HG02943 (cell line): ENCODE results near the gene FBXW10B.
"Not testable (repeated sequence)": the region's sequence is repeated elsewhere in the genome, so short reads cannot be mapped to it uniquely, and the experiment has no call there.

Experiments used
- ATAC-seq: cut with Tn5 transposase; IDR thresholded peaks from one replicate; pipeline ENCODE4 v1.9.1; 2021; ENCODE audit warnings: mild to moderate bottlenecking, low read depth, moderate library complexity; ENCODE audit not compliant: unreplicated experiment

FBXW10B gene

GRCh38 chr17:15619331-15620058 lies at the start of gene FBXW10B:
TSS of gene FBXW10B (minus strand) at chr17:15619704. CDS start at chr17:15619512, 192 bp downstream.
- ATAC-seq: not testable (repeated sequence)

- no peak for ATAC-seq
Measured at GRCh38 chr17:15663691-15664090, 44.2 kb upstream of the FBXW10B start.

DNA sequence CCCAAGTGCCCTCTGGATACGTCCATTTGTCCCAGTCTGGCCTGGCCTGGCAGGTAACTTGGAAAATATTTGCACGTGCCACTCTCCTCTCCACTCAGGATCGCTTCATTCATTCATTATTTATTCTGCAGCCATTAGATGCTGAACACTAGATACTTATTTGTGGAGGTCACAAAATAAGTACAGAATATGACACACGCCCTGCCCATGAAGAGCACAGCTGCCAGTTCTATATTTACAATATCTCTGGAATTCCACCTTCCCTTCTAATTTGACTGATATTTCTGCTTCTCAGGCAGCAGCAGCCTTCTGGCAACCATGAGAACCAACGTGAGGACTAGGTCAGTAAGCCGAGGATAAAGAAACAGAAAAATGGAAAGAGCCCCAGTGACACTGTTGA lies 43.7 kb upstream of the FBXW10B start:
- no peak for ATAC-seq

DNA sequence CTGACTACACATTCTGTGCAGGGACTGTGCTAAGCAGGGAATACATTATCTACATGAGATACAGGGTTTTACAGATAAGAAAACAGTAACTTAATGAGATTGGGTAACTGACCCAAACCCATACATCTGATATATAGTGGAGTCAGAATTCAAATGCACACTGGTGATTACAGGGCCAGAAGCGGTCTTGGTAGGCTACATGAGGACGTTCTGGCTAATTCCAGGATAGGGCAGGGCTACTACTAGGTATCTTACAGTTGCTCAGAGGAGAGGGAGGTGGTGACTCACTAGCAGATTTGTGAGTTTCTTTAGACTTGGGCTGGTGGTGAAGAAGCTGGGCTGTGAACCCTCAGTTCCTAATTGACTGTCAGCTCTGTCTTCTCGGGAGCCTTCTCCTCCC lies 43.2 kb upstream of the FBXW10B start:
- no peak for ATAC-seq

- ATAC-seq: no peak
Measured at GRCh38 chr17:15660077-15660476, 40.6 kb upstream of the FBXW10B start.

- no peak for ATAC-seq
Measured at GRCh38 chr17:15659663-15660062, 40.2 kb upstream of the FBXW10B start.

DNA sequence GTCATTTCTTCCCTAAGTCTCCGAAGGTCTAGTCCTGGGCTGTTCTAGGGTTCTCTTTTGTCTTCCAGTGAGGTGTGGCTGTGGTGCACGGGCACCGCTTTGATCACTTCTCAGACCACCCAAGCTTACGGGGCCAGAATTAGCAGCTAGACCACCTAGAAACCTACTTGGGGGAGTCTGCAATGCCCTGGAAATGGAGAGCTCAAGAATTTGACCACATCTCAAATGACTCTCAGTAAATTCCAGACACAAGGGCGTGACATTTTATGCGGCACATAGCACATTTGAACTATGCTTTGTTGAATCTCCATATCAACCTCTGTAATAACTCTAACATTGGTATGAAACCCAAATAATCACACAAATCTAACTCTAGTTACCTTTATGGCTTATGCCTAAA lies 39.7 kb upstream of the FBXW10B start:
- no peak for ATAC-seq

- no peak for ATAC-seq
Measured at GRCh38 chr17:15658296-15658695, 38.8 kb upstream of the FBXW10B start.

GRCh38 chr17:15657868-15658267 lies 38.4 kb upstream of the FBXW10B start:
- no peak for ATAC-seq

GRCh38 chr17:15654886-15655561 lies 35.5 kb upstream of the FBXW10B start:
- no peak for ATAC-seq

DNA sequence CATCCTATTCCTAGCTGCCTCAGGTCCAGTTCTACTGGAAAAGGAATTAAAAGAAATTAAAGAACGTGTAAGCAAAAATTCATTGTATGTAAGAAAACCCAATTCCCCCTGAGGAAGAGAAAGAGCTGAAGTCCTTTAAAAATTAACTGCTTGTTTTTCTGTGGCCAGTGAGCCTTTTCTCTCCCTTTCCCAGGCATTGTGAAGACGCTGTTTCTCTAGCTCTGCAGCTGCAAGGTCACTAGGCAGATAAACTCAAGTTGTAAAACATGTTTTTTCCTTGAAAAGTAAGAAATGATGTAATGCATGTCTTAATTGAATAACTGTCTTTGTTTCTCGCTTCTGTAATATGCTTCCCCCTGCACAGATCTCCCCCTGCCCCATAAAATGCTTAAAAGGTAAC lies 34.9 kb upstream of the FBXW10B start:
- ATAC-seq: not testable (repeated sequence)

- no peak for ATAC-seq
Measured at GRCh38 chr17:15652960-15653359, 33.5 kb upstream of the FBXW10B start.

GRCh38 chr17:15651583-15652110 lies 32.1 kb upstream of the FBXW10B start:
- no peak for ATAC-seq

DNA sequence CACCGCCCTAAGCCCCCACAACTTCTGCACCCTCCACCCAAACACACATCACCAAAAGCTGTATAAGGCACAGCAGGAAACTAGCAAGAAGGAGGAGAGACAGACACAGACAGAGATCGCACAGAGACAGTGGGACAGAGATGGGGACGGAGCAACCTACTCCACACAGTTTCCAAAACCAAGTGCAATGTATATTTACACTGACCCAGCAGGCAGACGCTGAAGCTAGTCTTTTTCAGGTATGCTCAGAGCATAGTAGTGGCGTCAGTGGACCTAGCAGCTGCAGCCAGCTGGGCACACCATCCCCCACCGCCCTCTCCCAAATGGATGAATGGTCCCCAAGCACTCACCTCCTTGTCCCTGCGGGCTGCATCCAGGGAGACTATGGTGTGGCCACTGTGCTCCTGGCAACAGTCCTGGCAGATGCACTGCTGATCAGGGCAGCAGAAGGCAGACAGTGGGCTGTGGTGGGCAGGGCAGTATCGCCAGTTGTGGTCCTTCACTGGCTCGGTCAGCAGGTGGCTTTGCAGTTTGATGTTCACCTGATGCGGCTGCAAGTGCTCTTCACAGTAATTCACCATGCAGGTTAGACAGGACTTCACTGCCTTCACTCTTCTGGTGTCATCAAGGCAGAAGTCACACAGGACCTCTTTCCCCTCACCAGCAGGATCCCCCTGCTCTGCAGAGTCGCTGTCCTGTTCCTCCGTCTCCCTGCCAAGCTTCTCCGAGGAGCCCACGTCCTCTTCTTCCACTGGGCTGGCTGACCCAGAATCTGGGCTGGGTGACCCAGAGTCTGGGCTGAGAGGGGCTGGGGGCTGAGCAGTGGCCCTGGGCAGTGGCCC lies 31.5 kb upstream of the FBXW10B start:
- no peak for ATAC-seq

DNA sequence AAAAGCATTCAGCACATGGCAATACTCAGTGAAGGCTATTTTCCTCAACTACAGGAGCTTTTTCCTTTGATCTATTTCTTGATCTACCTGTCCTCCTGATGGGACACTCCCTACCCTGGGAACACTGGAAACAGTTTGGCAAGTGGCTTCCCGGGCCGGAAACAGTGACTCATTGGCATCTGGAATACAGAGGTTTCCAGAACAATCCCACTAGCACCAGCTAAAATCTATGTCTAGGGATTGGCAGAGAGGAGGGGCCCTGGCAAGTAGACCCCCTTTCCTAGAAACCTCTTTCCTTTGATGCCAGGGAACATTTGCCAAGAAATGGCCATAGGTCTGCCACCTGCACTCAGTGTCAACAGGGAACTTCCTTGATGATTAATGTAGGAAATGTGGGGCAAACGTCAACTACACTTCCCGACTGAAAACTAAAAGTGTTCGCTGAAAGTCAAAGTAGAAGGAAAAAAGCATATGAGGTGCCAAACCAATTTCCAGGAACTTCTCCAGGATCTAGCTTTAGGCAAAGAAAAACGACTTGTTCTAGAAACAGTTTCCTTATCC lies 30.4 kb upstream of the FBXW10B start:
- ATAC-seq: no peak

DNA sequence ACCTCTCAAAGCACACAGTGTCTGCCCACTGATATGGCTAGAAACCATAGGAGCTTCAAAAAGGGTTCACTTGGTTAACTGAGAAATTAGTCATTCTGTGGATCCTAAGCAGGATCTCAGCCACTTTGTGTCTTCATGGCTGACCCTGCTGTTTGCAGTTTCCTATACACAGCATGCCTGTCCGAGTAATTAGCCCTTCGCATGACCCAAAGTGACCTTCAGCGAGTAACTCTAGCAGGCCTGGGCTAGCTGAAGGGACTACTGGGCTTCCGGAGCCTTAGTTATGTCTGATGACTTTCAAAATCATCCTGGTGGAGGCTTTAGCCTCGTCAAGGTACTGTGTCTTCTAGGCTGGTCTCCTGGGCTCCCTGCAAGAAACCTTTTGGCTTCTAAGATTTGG lies 28.9 kb upstream of the FBXW10B start:
- no peak for ATAC-seq

- ATAC-seq: not testable (repeated sequence)
Measured at GRCh38 chr17:15645942-15646312, 26.4 kb upstream of the FBXW10B start.

DNA sequence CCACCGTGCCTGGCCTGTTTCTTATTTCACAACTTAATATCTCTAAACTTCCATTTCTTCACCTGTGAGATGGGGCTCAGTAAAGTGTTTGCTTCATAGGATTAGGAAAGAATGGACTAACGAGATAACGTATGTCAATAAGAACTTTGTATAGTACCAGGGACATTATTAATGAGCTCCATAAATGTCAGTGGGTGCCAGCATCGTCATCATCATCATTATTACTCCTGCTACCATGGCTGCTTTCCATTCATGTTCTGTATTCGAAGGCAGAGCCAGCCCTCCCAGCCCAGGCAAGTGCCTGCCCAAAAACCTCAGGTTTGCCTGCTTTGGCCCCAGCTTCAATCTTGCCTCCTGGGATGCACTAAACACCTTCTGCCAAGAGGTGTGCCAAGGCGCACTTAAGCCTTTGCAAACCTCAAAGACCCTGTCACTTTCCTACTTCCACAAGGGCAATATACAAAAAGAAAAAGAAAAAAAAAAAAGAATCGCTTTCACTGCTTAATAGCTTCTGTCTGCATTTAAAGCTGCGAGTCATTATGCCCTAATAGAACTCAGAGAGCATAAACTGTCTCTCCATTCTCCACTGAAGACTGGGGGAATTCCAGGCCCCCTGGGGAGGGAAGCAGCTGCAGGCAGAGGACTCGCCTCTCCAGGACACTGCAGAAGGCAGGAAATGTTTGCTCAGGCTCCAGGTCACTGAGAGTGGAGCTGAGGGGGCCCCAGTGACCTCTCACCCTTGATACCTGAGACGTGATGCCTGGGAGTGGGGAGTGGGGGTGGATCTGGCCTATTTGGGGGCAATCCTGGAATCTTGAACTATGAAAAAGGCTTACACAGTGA lies 25.8 kb upstream of the FBXW10B start:
- not testable (repeated sequence) for ATAC-seq

DNA sequence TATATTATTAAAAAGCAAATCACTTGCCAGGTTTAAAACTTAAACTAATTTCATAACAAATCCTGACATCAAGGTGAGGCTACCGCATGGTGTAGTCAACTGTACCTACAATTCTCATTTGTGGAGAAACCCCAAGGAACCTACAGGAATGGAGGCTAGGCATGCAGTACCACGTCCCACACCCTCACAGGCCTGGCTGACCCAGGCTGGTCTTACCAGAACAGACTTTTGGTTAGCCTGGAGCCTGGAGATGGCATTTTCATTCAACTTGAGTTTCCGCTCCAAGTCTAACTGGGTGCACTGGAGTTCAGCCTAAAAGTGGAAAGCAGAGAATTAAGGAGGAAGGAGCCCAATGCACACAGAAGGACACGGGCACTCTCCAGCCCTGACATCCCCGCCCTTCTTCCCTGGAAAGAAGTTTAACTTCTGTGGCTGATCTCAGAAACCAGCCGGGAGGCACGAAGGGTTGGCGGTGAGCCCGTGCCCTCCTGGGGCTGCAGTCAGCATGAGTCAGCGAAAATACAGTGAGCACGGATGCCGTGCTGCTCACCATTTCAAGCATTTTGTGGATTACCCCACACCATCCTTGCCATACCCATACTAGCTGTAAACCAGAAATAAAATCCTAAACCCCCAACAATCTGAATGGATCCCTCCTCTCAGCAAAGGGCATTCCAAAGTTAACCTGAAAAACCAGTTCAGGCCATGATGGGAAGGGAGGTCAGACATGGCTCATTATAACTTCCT lies 23.2 kb upstream of the FBXW10B start:
- ATAC-seq: not testable (repeated sequence)
